Stimulated activated naive CD4-positive, alpha-beta T cell treated with Interleukin-2 at 50 U/mL for 16 hours (primary cell): Measurements from ENCODE around the gene ZNF385C.
A peak's percentile ranks its signal among the peaks of the same experiment; 100 is the strongest.
"Not testable (repeated sequence)": the region's sequence is repeated elsewhere in the genome, so short reads cannot be mapped to it uniquely, and the experiment has no call there.

Experiments
- DNase-seq: peaks from one replicate; lab custom pipeline; 2025; lab: John Stamatoyannopoulos, UW

ZNF385C gene

GRCh38 chr17:42050393-42051012 is 47.8 kb downstream of the ZNF385C start, which contains the start of gene C17orf113:
Gene C17orf113, minus strand, starts transcription at chr17:42050601. Its CDS starts 7,225 bp downstream, at chr17:42043376.
- DNase-seq, result peak; percentile 19

DNA sequence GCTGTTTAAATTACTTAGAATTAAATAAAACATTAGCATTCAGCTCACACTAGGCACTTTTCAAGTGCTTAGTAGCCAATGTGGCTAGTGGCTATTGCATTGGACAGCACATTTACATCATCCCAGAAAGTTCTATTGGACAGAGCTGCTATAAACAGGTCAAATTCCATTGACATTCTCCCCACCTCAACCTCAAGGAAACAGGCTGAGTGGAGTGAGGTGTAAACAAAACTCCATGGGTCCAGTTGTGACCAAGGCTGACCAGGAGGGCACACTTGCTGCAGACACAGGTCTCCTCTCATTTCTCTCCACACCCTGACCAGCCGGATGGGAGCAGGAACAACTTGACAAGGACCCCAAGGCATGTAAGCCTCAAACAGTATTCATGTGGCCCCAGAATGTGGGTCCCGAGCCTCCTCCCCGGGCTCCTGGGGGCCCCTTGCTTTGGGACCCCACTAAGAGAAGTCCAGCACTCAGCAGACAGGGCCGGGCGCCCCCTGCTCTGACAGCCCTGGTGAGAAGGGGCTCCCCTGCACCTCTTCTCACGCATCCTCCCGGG is 48.4 kb downstream of the ZNF385C start:
- DNase-seq, result no peak

- DNase-seq, result no peak
Observed at GRCh38 chr17:42047343-42047742, 50.9 kb downstream of the ZNF385C start.

DNA sequence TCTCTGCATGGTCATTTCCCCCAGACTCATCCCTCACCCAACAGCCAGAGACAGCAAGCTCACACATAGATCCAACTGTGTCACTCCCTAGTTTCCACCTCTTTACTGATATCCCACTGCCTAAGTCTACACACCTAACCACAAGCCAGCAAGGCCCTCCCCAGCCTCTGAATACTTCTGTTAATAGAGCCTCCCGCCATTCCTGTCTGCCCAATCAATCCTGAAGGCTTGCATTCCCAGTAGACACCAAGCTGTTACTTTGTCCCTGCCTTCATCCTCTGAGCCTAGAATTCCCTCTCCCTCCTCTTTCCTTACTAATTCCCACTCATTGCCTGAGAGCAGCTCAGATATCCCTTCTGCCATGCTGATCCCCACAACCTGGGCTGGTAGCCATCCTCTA is 52.6 kb downstream of the ZNF385C start:
- no peak for DNase-seq

DNA sequence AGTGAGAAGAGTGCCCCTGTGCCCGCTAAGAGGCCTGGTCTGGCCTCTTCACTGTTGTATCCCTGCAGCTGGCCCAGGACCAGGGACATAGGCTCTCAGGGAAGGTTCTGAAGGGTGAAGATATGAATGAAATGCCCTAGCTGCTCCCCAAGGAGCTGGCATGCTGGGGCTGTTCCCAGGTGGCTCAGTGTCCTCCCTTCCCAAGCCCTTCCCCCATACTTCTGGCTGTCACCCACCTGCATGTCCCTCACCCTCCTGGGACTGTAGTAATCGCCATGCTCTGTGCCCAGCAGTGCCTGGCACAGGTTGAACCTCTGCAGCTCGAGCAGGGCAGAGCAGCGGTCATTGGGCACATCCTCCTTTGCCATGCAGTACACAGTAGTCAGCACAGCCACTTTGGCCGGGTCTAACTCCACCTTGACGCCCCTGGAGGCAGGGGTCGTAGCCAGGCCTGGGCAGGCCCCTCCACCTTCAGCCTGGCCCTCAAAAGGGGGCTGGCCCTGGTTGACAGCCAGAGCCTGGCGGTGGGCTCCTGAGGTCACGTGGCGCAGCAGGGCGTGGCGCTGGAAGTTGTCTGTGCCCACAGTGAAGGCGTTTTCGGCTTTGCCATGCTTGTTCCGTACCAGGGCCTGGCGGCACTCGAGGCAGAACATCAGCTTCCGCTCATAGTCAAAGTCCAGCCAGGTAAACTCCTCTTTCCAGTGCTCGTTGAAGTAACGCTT is 55.5 kb downstream of the ZNF385C start:
- no peak for DNase-seq

GRCh38 chr17:42041619-42042018 is 56.7 kb downstream of the ZNF385C start:
- DNase-seq, result no peak

GRCh38 chr17:42040818-42041217 is 57.5 kb downstream of the ZNF385C start:
- no peak for DNase-seq

DNA sequence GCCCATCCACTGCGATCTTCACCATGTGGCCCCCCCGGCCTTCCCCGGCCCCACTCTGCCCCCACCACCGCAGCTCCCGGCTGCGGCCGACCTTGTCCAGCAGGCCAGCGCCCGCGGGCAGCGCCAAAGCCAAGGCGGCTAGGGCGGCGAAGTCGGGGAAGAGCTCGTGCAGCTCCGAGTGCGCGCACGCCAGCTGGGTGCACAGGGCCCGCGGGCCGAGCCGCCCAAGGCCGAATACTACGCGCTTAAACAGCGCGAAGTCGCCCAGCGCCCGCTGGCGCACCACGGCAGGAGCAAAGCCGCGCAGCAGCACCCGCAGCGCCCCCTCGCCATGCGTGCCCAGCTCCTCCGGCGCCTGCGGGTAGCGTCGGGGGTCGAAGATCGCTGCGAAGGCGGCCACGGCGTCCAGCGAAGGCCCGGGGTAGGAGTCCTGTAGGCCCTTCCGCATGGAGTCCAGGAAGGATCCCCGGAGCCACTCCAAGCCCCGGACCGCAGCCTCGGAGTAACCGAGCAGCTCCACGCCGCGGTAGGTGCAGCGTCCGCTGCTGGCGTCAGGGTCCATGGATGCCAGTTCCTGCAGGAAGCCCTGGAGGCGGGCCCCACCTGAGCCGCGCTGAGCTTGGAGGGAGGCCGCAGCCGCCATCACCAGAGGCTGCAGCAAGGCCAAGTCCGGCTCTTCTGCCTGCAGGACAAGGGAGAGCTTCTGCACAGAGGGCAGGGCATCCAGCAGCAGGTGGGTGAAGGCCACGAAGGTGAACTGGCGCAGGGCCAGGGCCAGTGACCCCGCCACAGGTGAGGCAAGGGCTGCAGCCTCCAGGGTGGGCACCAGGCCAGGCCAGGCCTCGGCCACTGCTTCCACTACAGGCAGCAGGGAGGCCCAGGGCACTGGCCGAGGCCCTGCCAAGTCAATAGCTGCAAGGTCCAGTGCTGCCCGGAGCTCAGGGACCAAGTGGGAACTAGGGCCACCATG is 58.2 kb downstream of the ZNF385C start:
- DNase-seq, result no peak

DNA sequence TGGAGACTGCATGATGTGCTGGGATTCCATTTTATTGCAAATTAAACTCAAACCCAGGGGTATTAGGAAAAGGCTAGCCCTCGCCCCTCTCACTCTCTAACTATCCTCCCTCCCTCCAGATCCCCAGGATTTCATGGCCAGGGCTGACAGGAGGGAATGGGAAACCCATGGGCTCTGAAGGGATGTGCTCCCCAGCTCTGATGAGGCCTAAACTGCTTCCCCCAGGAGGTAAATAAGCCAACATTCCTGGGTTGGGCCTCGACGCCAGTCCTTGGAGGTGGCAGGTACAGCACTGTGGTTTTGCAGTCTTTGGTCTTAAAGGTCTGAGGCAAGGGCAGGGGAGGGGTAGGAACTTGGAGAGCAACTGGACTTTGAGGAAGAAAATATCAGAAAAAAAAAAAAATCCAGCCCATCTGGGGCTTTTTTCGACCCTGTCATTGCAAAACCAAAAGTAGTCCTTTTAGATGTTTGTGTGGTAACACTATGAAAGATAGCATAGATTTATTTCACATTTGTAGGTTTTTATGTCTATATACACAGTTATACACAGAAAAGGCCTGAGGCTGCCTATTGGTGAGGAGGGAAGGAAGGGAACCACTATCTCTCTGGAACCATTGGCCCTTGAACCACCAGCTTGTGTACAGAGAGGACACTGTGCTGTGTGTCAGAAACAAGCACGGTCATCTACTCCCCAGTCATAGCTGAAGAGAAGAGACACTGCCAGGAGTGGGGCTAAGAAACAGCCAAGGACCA is 59.9 kb downstream of the ZNF385C start:
- DNase-seq, result no peak

GRCh38 chr17:42034059-42034458 is 64.2 kb downstream of the ZNF385C start:
- DNase-seq, result no peak

GRCh38 chr17:42031584-42031983 is 66.7 kb downstream of the ZNF385C start:
- DNase-seq, result no peak

- DNase-seq, result no peak
Observed at GRCh38 chr17:42028791-42029127, 69.5 kb downstream of the ZNF385C start.

DNA sequence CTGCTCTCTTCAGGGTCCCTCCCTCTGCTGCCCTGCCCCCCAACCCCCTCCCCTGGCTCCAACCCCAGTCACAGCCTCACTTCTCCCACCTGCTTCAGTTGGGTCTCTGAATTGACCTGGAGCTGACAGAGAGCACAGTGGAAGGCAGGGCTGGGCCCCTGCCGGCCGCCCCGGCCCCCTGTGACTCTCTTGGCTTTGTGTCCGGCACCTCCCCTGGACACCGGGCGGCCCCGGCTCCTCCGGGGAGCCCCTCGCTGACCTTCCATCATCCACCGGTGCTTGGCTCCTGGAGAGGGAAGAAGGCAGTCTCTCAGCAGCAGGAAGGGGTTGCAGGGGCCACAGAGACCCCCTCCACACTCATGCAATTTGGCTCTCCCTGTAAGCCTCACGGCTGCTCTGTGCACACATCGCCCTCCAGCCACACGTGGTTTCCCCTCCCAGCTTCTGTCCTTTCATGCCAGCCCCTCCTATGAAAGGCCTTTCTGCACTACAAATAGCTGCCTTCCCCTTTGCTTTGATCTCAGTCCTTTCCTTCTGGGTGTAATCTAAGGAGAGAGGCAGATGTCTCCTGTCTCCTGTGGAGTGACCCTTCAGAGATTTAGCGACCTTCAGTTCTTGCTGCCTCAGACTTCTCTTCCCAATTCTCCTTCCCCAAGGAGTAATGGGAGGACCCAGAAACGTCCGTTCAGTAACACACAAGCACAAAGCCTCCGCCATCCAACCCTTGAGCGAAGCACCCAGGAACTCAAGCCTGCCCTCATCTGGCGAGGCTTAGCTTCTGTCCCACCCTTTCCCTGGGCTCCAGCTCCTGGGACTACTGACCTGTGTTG is 70.1 kb downstream of the ZNF385C start:
- no peak for DNase-seq

GRCh38 chr17:42027590-42027889 is 70.7 kb downstream of the ZNF385C start:
- DNase-seq, result no peak

DNA sequence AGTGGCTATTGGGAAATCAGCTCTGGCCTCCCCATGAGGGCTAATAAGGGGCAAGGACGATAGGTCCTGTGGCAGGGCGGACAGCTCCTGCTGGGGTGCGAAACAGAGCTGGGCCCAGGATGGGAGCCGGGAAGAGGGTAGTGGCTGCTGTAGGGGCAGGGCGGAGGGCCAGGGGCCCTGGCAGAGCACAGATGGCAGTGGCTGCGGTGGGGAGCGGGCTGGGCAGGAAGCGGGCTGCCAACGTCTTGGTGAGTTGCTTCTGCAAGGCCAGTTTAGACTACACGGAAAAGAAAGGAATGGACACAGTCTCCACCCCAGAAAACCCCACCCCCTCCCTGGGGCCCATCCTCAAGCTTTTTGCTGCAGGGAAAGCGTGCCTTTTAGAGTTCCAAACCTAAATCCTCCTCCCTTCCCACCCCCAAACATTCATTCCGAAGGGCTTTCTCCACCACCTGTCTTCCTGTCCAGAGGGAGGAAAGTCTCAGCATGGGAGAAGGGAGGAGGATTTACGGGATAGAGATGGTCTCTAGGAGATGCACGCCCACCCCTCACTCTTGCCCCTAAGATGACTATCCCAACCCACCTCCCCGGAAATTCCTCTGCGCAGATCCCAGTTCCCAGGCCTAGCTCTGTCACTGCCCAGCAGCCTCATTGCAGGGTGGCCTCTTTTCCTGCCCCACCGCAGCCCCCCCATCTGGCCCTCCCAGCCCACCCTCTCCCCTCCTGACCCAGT is 71.2 kb downstream of the ZNF385C start:
- no peak for DNase-seq

- DNase-seq, result no peak
Observed at GRCh38 chr17:42025936-42026335, 72.3 kb downstream of the ZNF385C start.

GRCh38 chr17:42025191-42025579 is 73.1 kb downstream of the ZNF385C start:
- no peak for DNase-seq

GRCh38 chr17:42023524-42024349 is 74.5 kb downstream of the ZNF385C start:
- DNase-seq, result no peak

DNA sequence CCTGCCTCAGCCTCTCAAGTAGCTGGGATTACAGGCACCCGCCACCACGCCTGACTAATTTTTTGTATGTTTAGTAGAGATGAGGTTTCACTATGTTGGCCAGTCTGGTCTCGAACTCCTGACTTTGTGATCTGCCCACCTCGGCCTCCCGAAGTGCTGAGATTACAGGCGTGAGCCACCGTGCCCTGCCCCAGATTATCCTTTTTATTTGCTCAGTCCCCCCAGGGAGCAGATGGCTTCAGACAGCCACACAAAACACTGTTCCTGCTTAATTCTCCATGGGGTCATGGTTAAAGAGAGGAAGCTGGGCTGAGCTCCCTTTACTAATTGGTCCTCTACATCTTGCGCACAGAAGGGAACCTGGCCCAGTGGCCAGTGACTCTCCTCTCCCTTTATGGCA is 77.4 kb downstream of the ZNF385C start:
- not testable (repeated sequence) for DNase-seq
